ENCODE measurements around the gene NDUFV2. TPM values are rescaled to one million over a fixed set of nuclear protein-coding genes. Genes with fewer than 3 reads are reported as not detected.

NDUFV2 gene
- total RNA-seq, 1 experiment from 2014 or later, result 194 TPM

DNA sequence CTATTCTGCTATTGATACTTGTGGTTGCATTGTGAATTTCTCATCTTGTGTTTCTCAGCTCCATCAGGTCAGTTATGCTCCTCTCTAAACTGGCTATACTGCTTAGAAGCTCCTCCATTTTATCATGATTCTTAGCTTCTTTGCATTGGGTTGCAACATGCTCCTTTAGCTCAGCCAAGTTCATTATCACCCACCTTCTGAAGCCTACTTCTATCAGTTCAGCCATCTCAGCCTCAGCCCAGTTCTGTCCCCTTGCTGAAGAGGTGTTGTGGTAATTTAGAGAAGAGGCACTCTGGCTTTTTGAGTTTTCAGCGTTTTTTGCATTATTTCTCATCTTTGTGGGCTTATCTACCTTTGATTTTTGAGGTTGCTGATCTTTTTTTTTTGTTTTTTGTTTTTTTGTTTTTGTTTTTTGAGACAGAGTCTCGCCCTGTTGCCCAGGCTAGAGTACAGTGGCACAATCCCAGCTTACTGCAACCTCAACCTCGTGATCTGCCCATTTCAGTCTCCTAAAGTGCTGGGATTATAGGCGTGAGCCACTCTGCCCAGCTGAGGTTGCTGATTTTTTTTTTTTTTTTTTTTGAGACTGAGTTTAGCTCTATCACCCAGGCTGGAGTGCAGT, 70.1 kb downstream of the NDUFV2 start:
- ChIA-PET CTCF (no interaction called here), RAD21 (ENCODE audit: low non-redundant PET in 1 of 2, low total read pairs in 2 of 2, uncharacterized antibody in 2 of 2, unreplicated experiment in 2 of 2) (no interaction called here), POLR2A (no interaction called here)
- TF ChIP-seq CBX3 (IDR thresholded peaks at IDR 0.05; ENCODE audit: low read depth) (no peak), ELF1 (IDR thresholded peaks at IDR 0.05; ENCODE audit: borderline replicate concordance, low read depth) (no peak), YY1 (IDR thresholded peaks at IDR 0.05; ENCODE audit: extremely low read depth, insufficient replicate concordance, low read depth, low read length) (no peak), EZH2 (IDR thresholded peaks at IDR 0.05) (no peak), SRF (IDR thresholded peaks at IDR 0.05; ENCODE audit: low read depth) (no peak), EGR1 (IDR thresholded peaks at IDR 0.05; ENCODE audit: low read depth) (no peak), EZH2phosphoT487 (IDR thresholded peaks at IDR 0.05; ENCODE audit: borderline replicate concordance) (no peak), JUND (IDR thresholded peaks at IDR 0.05) (no peak)
- no peak overlapping the region for H2AFZ ChIP-seq (ENCODE audit: low read depth, low read length, poor library complexity, severe bottlenecking)
- H3K4me3 ChIP-seq (replicated peaks in 1 of 2; ENCODE audit: low read depth in 1 of 2, low read length in 2 of 2), result no peak overlapping the region
- H3K36me3 ChIP-seq (ENCODE audit: control insufficient read depth in 1 of 2, insufficient read depth in 2 of 2, low read length in 2 of 2), result no peaks in the 10 kb centered on the region
- H3K27me3 ChIP-seq (ENCODE audit: insufficient read depth, low read length), result no peaks in the 10 kb centered on the region
- no peak overlapping the region for H3K9ac ChIP-seq (ENCODE audit: low read length)
- DNase-seq (ENCODE audit: low read depth, low spot score) (no peak), ATAC-seq (no peak)
- H4K20me1 ChIP-seq (ENCODE audit: insufficient read depth), result no peaks in the 10 kb centered on the region
- H3K27ac ChIP-seq (ENCODE audit: low read depth, low read length), result no peak overlapping the region
- H3K9me3 ChIP-seq (ENCODE audit: control insufficient read depth in 1 of 2, insufficient read depth in 1 of 2, low read depth in 1 of 2, low read length in 2 of 2), result no peaks in the 10 kb centered on the region
- intact Hi-C loops (cut with micrococcal nuclease), result no loop called here
- no peaks in the 10 kb centered on the region for H3K4me1 ChIP-seq (ENCODE audit: control insufficient read depth in 1 of 2, insufficient read depth in 2 of 2, low read length in 2 of 2)
- peaks cover 13% of the 10 kb centered on the region; the same call in 1 of the 2 replicates for H3K79me2 ChIP-seq (ENCODE audit: insufficient read depth, low read length)
- no peaks in the 10 kb centered on the region for H3K9me2 ChIP-seq (ENCODE audit: insufficient read depth)
- no TSS peak for BruUV-seq (replicated peaks)
- H3K4me2 ChIP-seq (ENCODE audit: low read length), result no peak overlapping the region

DNA sequence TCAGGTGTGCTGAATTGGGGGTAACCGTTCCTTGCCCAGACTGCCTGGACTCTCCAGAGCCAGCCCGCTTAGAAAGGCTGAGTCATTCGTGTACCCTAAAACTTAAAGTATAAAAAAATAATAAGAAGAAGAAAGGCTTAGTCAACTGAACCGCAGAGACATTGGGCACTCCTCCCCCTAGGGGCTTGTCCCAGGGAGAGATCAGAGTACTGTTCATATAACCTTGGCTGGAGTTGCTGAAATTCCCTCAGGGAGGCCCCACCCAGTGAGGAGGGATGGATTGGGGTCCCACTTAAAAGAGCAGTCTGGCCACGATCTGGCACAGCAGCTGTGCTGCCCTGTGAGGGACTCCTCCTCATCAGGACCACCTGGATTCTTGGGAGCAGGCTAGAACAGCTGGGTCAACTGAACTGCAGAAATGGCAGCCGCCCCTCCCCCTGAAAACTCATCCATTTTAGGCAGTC, 71.3 kb downstream of the NDUFV2 start:
- Histone ChIP-seq H3K4me2 (ENCODE audit: low read length) (no peak overlapping the region), H3K4me1 (ENCODE audit: control insufficient read depth in 1 of 2, insufficient read depth in 2 of 2, low read length in 2 of 2) (no peaks in the 10 kb centered on the region), H3K9me2 (ENCODE audit: insufficient read depth) (no peaks in the 10 kb centered on the region), H3K4me3 (replicated peaks in 1 of 2; ENCODE audit: low read depth in 1 of 2, low read length in 2 of 2) (no peak overlapping the region), H3K79me2 (ENCODE audit: insufficient read depth, low read length) (peaks cover 17% of the 10 kb centered on the region), H3K36me3 (ENCODE audit: control insufficient read depth in 1 of 2, insufficient read depth in 2 of 2, low read length in 2 of 2) (no peaks in the 10 kb centered on the region), H2AFZ (ENCODE audit: low read depth, low read length, poor library complexity, severe bottlenecking) (no peak overlapping the region), H3K9ac (ENCODE audit: low read length) (no peak overlapping the region), H3K27ac (ENCODE audit: low read depth, low read length) (no peak overlapping the region), H4K20me1 (ENCODE audit: insufficient read depth) (no peaks in the 10 kb centered on the region), H3K27me3 (ENCODE audit: insufficient read depth, low read length) (no peaks in the 10 kb centered on the region), H3K9me3 (ENCODE audit: control insufficient read depth in 1 of 2, insufficient read depth in 1 of 2, low read depth in 1 of 2, low read length in 2 of 2) (no peaks in the 10 kb centered on the region)
- no TSS peak for BruUV-seq (replicated peaks)
- intact Hi-C loops (cut with micrococcal nuclease), result no loop called here
- TF ChIP-seq TCF7L2 (IDR thresholded peaks at IDR 0.05; ENCODE audit: borderline replicate concordance, extremely low read depth, insufficient read depth, insufficient read length) (no peak), EGR1 (IDR thresholded peaks at IDR 0.05; ENCODE audit: low read depth) (no peak)
- TF ChIP-seq, protein P1, sequence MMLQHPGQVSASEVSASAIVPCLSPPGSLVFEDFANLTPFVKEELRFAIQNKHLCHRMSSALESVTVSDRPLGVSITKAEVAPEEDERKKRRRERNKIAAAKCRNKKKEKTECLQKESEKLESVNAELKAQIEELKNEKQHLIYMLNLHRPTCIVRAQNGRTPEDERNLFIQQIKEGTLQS (IDR thresholded peaks at IDR 0.05), result no peak
- TF ChIP-seq, protein P2, sequence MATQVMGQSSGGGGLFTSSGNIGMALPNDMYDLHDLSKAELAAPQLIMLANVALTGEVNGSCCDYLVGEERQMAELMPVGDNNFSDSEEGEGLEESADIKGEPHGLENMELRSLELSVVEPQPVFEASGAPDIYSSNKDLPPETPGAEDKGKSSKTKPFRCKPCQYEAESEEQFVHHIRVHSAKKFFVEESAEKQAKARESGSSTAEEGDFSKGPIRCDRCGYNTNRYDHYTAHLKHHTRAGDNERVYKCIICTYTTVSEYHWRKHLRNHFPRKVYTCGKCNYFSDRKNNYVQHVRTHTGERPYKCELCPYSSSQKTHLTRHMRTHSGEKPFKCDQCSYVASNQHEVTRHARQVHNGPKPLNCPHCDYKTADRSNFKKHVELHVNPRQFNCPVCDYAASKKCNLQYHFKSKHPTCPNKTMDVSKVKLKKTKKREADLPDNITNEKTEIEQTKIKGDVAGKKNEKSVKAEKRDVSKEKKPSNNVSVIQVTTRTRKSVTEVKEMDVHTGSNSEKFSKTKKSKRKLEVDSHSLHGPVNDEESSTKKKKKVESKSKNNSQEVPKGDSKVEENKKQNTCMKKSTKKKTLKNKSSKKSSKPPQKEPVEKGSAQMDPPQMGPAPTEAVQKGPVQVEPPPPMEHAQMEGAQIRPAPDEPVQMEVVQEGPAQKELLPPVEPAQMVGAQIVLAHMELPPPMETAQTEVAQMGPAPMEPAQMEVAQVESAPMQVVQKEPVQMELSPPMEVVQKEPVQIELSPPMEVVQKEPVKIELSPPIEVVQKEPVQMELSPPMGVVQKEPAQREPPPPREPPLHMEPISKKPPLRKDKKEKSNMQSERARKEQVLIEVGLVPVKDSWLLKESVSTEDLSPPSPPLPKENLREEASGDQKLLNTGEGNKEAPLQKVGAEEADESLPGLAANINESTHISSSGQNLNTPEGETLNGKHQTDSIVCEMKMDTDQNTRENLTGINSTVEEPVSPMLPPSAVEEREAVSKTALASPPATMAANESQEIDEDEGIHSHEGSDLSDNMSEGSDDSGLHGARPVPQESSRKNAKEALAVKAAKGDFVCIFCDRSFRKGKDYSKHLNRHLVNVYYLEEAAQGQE (IDR thresholded peaks at IDR 0.05; ENCODE audit: low read depth), result no peak
- DNase-seq (ENCODE audit: low read depth, low spot score) (no peak), ATAC-seq (no peak)
- ChIA-PET RAD21 (ENCODE audit: low non-redundant PET in 1 of 2, low total read pairs in 2 of 2, uncharacterized antibody in 2 of 2, unreplicated experiment in 2 of 2) (no interaction called here), POLR2A (no interaction called here), CTCF (no interaction called here)
